Trophoblast cell (in vitro differentiated cells and primary cell): ENCODE results near the gene TPK1.

Source experiments
- DNase-seq, 2 donors: peaks; one replicate each; pipeline ENCODE4 v3.0.0-alpha.2; 2016
- H2AFZ ChIP-seq: 2 replicates; pipeline ENCODE4 v1.6.1; 2013; ENCODE audit warnings: low read length, moderate library complexity, mild to moderate bottlenecking; ENCODE audit not compliant: insufficient read depth, poor library complexity
- H2AK5ac ChIP-seq: 2 replicates; pipeline ENCODE4 v1.6.1; 2013; ENCODE audit warnings: mild to moderate bottlenecking, low read length
- H2BK120ac ChIP-seq: 2 replicates; pipeline ENCODE4 v1.6.1; 2013; ENCODE audit warnings: low read length, mild to moderate bottlenecking, moderate library complexity; ENCODE audit not compliant: insufficient read depth, poor library complexity
- H2BK12ac ChIP-seq: 2 replicates; pipeline ENCODE4 v1.6.1; 2013; ENCODE audit warnings: mild to moderate bottlenecking, low read length, moderate library complexity
- H2BK5ac ChIP-seq: 2 replicates; pipeline ENCODE4 v1.6.1; 2013; ENCODE audit warnings: low read length, low read depth, moderate library complexity, mild to moderate bottlenecking; ENCODE audit not compliant: poor library complexity
- H3K14ac ChIP-seq: 2 replicates; pipeline ENCODE4 v1.6.1; 2013; ENCODE audit warnings: mild to moderate bottlenecking, low read length
- H3K18ac ChIP-seq: 2 replicates; pipeline ENCODE4 v1.6.1; 2013; ENCODE audit warnings: mild to moderate bottlenecking, low read length
- H3K23ac ChIP-seq: 2 replicates; pipeline ENCODE4 v1.6.1; 2013; ENCODE audit warnings: low read length
- H3K27ac ChIP-seq: 2 replicates; pipeline ENCODE4 v1.5.1; 2013; ENCODE audit warnings: low read depth, mild to moderate bottlenecking, inconsistent platforms, low read length, moderate library complexity
- H3K27me3 ChIP-seq: 2 replicates; pipeline ENCODE4 v1.6.1; 2013; ENCODE audit warnings: inconsistent platforms, mild to moderate bottlenecking, low read length, moderate library complexity; ENCODE audit not compliant: insufficient read depth
- H3K36me3 ChIP-seq, 2 experiments: 1 replicate in 1 of 2; 2 replicates in 1 of 2; pipeline ENCODE4 v1.6.1; 2013; ENCODE audit warnings: low read length in 2 of 2, mild to moderate bottlenecking in 2 of 2, moderate library complexity in 1 of 2; ENCODE audit not compliant: insufficient read depth in 2 of 2, control insufficient read depth in 1 of 2
- H3K4ac ChIP-seq: 2 replicates; pipeline ENCODE4 v1.6.1; 2013; ENCODE audit warnings: low read depth, mild to moderate bottlenecking, low read length, moderate library complexity
- H3K4me1 ChIP-seq, 2 experiments: 1 replicate in 1 of 2; 2 replicates in 1 of 2; pipeline ENCODE4 v1.6.1; 2013; ENCODE audit warnings: low read length in 2 of 2, mild to moderate bottlenecking in 2 of 2, moderate library complexity in 1 of 2; ENCODE audit not compliant: insufficient read depth in 2 of 2, control insufficient read depth in 1 of 2
- H3K4me2 ChIP-seq: 2 replicates; pipeline ENCODE4 v1.6.1; 2013; ENCODE audit warnings: inconsistent platforms, mild to moderate bottlenecking, low read length, moderate library complexity
- H3K4me3 ChIP-seq: 2 replicates; pipeline ENCODE4 v1.5.1; 2013; ENCODE audit warnings: mild to moderate bottlenecking, low read depth, low read length, inconsistent platforms
- H3K79me1 ChIP-seq: one replicate; pipeline ENCODE4 v1.6.1; 2013; ENCODE audit warnings: low read length
- H3K79me2 ChIP-seq: 2 replicates; pipeline ENCODE4 v1.6.1; 2013; ENCODE audit warnings: low read length, mild to moderate bottlenecking; ENCODE audit not compliant: control insufficient read depth, insufficient read depth, poor library complexity
- H3K9ac ChIP-seq: 2 replicates; pipeline ENCODE4 v1.6.1; 2013; ENCODE audit warnings: mild to moderate bottlenecking, low read length
- H3K9me3 ChIP-seq: 2 replicates; pipeline ENCODE4 v1.6.1; 2013; ENCODE audit warnings: low read depth, mild to moderate bottlenecking, control low read depth, inconsistent platforms, low read length; ENCODE audit not compliant: insufficient read depth
- H4K12ac ChIP-seq: 2 replicates; pipeline ENCODE4 v1.6.1; 2013; ENCODE audit warnings: low read depth, mild to moderate bottlenecking, low read length, moderate library complexity
- H4K8ac ChIP-seq: 2 replicates; pipeline ENCODE4 v1.6.1; 2013; ENCODE audit warnings: low read depth, mild to moderate bottlenecking, low read length, moderate library complexity
- H4K91ac ChIP-seq: one replicate; pipeline ENCODE4 v1.6.1; 2013; ENCODE audit warnings: low read depth, mild to moderate bottlenecking, low read length, moderate library complexity
- WGBS: extraction: QIAGEN DNeasy Blood & Tissue Kit; methylation state at CpG from one replicate; pipeline ENCODE4 v1.1.7; 2013; ENCODE audit warnings: missing lambda C conversion rate; ENCODE audit not compliant: insufficient read length, insufficient coverage; ENCODE audit errors: extremely low coverage; 5-methylcytosine and 5-hydroxymethylcytosine counted together

The TPK1 gene

DNA sequence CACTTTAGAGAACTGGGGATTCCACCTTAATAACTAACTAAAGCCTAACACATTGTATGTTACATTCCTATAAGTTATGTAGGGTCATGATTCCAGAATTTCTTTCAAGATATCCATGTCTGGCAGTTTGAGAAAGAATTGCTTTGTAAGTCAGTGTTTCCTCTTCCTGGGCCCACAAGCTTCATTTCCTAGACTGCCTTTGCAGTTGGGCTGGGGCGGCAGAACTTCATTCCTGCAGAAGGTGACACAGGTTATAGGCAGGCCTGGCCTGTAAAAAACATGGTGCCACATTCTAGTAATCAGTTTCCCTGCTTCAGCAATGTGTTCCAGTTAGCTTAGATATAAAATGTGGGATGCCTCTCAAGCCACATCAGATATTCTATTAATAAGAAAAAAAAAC, 248.2 kb downstream of the TPK1 start:
- Histone ChIP-seq H3K9me3 (no peaks in the 10 kb centered on the region), H3K9ac (no peak overlapping the region), H2AK5ac (no peak overlapping the region), H3K27ac (no peak overlapping the region), H2BK12ac (no peak overlapping the region), H3K4me2 (no peak overlapping the region), H3K14ac (no peak overlapping the region), H3K36me3 (no peaks in the 10 kb centered on the region), H4K12ac (no peak overlapping the region), H3K4me1 (no peaks in the 10 kb centered on the region), H3K4ac (no peak overlapping the region), H2BK5ac (no peak overlapping the region), H3K27me3 (no peaks in the 10 kb centered on the region), H3K79me2 (no peaks in the 10 kb centered on the region), H3K4me3 (no peak overlapping the region), H4K8ac (no peak overlapping the region), H2BK120ac (no peak overlapping the region), H2AFZ (no peak overlapping the region), H3K23ac (no peak overlapping the region), H3K18ac (no peak overlapping the region), H3K79me1 (no peaks in the 10 kb centered on the region), H4K91ac (no peak overlapping the region)
- no CpG with 5 or more reads among the region's 1 CpG for WGBS
- DNase-seq, result peak; percentile 52 to 73

DNA sequence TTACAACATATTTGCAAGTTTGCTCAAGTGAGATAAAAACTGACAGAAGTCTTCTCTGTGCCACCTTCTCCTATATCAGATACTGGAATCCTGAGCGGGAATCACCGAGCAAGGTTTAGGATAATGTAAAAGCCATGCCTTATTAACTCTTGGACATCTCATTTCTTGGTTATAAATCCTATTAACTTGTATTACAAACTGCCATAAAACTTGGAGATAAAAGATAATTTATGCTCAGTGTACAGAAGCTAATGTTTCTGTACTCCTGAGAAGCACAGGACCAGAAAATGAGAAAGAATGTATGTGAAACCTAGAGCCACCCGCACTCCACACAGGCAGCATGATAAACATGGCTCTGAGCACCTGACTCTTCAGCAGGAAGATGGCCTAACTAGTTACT, 251.1 kb downstream of the TPK1 start:
- Histone ChIP-seq H4K8ac (no peak overlapping the region), H3K4me1 (no peaks in the 10 kb centered on the region), H4K12ac (no peak overlapping the region), H3K27ac (no peak overlapping the region), H3K23ac (no peak overlapping the region), H3K9ac (no peak overlapping the region), H3K4ac (no peak overlapping the region), H3K9me3 (no peaks in the 10 kb centered on the region), H2AK5ac (no peak overlapping the region), H3K18ac (no peak overlapping the region), H2BK120ac (no peak overlapping the region), H3K79me2 (no peaks in the 10 kb centered on the region), H4K91ac (no peak overlapping the region), H3K79me1 (no peaks in the 10 kb centered on the region), H3K36me3 (no peaks in the 10 kb centered on the region), H2BK12ac (no peak overlapping the region), H2AFZ (no peak overlapping the region), H2BK5ac (no peak overlapping the region), H3K4me2 (no peak overlapping the region), H3K4me3 (no peak overlapping the region), H3K14ac (no peak overlapping the region), H3K27me3 (no peaks in the 10 kb centered on the region)
- no peak for DNase-seq
- WGBS, result no CpG with 5 or more reads among the region's 3 CpGs

DNA sequence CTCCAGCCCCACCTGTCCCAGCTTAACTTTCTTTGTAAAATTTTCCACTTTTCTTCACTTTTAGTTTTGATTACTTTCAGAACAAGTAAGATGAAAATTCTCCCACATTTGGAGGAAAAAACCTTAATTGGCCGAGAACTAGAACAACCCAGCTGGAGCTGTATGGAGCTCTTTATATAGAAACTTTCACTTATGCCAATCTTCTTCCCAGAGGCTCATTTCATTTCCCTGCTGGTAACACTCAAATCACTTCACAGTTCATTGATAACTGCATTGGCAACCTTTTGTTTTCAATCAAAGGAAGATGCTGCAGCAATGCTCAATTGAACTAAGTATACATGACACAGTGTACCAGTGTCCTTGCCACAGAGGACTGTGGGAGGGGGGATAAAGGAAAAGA, 256.2 kb downstream of the TPK1 start:
- Histone ChIP-seq H2AK5ac (no peak overlapping the region), H3K4me3 (no peak overlapping the region), H4K91ac (no peak overlapping the region), H3K27me3 (no peaks in the 10 kb centered on the region), H2AFZ (no peak overlapping the region), H3K27ac (no peak overlapping the region), H3K79me1 (no peaks in the 10 kb centered on the region), H3K23ac (no peak overlapping the region), H3K4me1 (no peaks in the 10 kb centered on the region), H4K8ac (no peak overlapping the region), H3K79me2 (no peaks in the 10 kb centered on the region), H3K4ac (no peak overlapping the region), H3K18ac (no peak overlapping the region), H3K9ac (no peak overlapping the region), H4K12ac (no peak overlapping the region), H2BK120ac (no peak overlapping the region), H3K36me3 (no peaks in the 10 kb centered on the region), H2BK12ac (no peak overlapping the region), H3K9me3 (no peaks in the 10 kb centered on the region), H2BK5ac (no peak overlapping the region), H3K4me2 (no peak overlapping the region), H3K14ac (no peak overlapping the region)
- WGBS, result no CpG with 5 or more reads among the region's 1 CpG
- no peak for DNase-seq

DNA sequence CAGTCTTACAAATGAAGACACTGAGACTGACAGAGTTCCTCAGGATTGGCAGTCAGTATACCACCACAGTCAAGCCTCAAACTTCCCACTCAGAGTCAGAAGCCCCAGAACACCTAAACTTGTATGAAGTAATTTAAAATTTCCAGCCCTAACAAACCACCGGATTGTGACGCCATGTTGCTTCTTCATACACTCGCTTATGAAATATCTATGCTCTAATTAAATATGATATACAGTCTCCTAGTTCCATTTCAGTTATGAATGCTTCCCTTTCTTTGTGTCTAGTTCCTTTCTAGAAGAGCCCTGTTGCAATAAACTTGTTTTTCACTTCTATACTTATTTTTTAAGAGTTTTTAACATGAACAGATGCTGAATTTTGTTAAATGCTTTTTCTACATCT, 260.4 kb downstream of the TPK1 start:
- Histone ChIP-seq H3K4me2 (no peak overlapping the region), H2AK5ac (no peak overlapping the region), H3K27ac (no peak overlapping the region), H2AFZ (no peak overlapping the region), H3K4ac (no peak overlapping the region), H3K79me1 (no peaks in the 10 kb centered on the region), H3K23ac (no peak overlapping the region), H3K14ac (no peak overlapping the region), H2BK12ac (no peak overlapping the region), H3K9ac (no peak overlapping the region), H3K18ac (no peak overlapping the region), H3K79me2 (no peaks in the 10 kb centered on the region), H3K36me3 (no peaks in the 10 kb centered on the region), H4K91ac (no peak overlapping the region), H2BK120ac (no peak overlapping the region), H4K12ac (no peak overlapping the region), H4K8ac (no peak overlapping the region), H3K4me1 (no peaks in the 10 kb centered on the region), H2BK5ac (no peak overlapping the region), H3K4me3 (no peak overlapping the region), H3K27me3 (no peaks in the 10 kb centered on the region), H3K9me3 (no peaks in the 10 kb centered on the region)
- no peak for DNase-seq
- no CpG with 5 or more reads among the region's 3 CpGs for WGBS
